ENCODE data around the gene CMPK2.

Gene CMPK2

DNA sequence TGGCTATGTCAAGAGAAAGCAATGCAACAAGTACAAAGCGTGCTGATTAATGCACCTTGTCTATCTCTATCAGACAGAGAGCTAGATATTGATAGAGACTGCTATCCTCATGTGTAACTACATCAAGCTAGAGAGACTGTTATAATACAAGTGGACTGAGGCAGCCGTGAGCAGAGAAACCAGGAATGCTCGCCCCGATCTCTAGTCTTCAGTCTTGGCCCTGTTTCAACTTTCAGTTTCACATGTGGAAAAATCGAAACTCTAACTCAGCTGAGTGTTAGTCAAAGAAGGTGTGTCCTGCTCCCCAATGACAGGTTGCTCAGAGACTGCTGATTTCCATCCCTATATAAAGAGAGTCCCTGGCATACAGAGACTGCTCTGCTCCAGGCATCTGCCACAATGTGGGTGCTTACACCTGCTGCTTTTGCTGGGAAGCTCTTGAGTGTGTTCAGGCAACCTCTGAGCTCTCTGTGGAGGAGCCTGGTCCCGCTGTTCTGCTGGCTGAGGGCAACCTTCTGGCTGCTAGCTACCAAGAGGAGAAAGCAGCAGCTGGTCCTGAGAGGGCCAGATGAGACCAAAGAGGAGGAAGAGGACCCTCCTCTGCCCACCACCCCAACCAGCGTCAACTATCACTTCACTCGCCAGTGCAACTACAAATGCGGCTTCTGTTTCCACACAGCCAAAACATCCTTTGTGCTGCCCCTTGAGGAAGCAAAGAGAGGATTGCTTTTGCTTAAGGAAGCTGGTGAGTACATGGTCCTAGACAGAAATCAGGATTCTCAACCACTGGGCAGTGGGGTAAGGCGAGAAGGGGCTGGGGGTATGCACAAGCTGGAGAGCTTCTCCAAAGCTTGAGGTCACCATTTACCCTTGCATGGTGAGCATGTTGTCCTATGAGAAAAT is 11.9 kb upstream of the CMPK2 start, which contains the start of gene RSAD2:
Gene RSAD2, plus strand, starts transcription at position 376 of the 903 bp plus-strand sequence. Its CDS starts 24 bp downstream, at position 400.
- Mint-ChIP-seq H3K4me1 (peaks cover 13% of the 10 kb centered on the region), H3K4me3 (peak within 1 kb of the TSS in 2 of 3 experiments; percentile 4 to 25), H3K27me3 (ENCODE audit: low read depth) (peaks cover 6% of the 10 kb centered on the region), H3K27ac (no peak within 1 kb of the TSS), H3K36me3 (ENCODE audit: low read depth) (no peaks in the 10 kb centered on the region), H3K9me3 (peaks cover 18% of the 10 kb centered on the region)
- TF ChIP-seq, protein P1, sequence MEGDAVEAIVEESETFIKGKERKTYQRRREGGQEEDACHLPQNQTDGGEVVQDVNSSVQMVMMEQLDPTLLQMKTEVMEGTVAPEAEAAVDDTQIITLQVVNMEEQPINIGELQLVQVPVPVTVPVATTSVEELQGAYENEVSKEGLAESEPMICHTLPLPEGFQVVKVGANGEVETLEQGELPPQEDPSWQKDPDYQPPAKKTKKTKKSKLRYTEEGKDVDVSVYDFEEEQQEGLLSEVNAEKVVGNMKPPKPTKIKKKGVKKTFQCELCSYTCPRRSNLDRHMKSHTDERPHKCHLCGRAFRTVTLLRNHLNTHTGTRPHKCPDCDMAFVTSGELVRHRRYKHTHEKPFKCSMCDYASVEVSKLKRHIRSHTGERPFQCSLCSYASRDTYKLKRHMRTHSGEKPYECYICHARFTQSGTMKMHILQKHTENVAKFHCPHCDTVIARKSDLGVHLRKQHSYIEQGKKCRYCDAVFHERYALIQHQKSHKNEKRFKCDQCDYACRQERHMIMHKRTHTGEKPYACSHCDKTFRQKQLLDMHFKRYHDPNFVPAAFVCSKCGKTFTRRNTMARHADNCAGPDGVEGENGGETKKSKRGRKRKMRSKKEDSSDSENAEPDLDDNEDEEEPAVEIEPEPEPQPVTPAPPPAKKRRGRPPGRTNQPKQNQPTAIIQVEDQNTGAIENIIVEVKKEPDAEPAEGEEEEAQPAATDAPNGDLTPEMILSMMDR (IDR thresholded peaks at IDR 0.05; ENCODE audit: unreplicated experiment in 3 of 3) = no peak

GRCh38 chr2:6876309-6876708 is 10.6 kb upstream of the CMPK2 start:
- H3K4me1 Mint-ChIP-seq = peaks cover 5% of the 10 kb centered on the region
- H3K36me3 Mint-ChIP-seq (ENCODE audit: low read depth) = no peaks in the 10 kb centered on the region
- H3K9me3 Mint-ChIP-seq = peaks cover 18% of the 10 kb centered on the region
- H3K4me3 Mint-ChIP-seq = no peak overlapping the region
- H3K27ac Mint-ChIP-seq = no peak overlapping the region
- H3K27me3 Mint-ChIP-seq (ENCODE audit: low read depth) = no peaks in the 10 kb centered on the region
- TF ChIP-seq, protein P1 (IDR thresholded peaks at IDR 0.05; ENCODE audit: unreplicated experiment in 3 of 3) = no peak

DNA sequence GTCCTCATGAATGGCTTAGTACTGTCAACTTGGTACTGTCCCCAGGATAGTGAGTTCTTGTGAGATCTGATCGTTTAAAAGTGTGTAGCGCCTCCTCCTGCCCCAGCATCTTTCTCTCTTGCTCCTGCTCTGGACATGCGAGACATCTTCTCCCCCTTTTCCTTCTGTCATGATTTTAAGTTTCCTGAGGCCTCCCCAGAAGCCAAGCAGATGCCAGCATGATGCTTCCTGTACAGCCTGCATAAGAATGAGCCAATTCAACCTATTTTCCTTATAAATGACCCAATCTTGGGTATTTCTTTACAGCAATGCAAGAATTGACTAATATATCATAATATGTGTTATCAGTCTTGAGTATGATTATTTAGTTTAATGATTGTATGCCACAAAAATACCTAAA is 8.3 kb upstream of the CMPK2 start:
- Mint-ChIP-seq H3K4me3 (no peak overlapping the region), H3K4me1 (no peaks in the 10 kb centered on the region), H3K9me3 (peaks cover 5% of the 10 kb centered on the region), H3K27me3 (ENCODE audit: low read depth) (no peaks in the 10 kb centered on the region), H3K36me3 (ENCODE audit: low read depth) (no peaks in the 10 kb centered on the region), H3K27ac (no peak overlapping the region)
- TF ChIP-seq, protein P1 (IDR thresholded peaks at IDR 0.05; ENCODE audit: unreplicated experiment in 3 of 3) = no peak

GRCh38 chr2:6872394-6872793 is 6.7 kb upstream of the CMPK2 start:
- Mint-ChIP-seq H3K9me3 (peaks cover 4% of the 10 kb centered on the region), H3K27ac (no peak overlapping the region), H3K4me1 (no peaks in the 10 kb centered on the region), H3K4me3 (no peak overlapping the region), H3K27me3 (ENCODE audit: low read depth) (no peaks in the 10 kb centered on the region), H3K36me3 (ENCODE audit: low read depth) (no peaks in the 10 kb centered on the region)
- TF ChIP-seq, protein P1 (IDR thresholded peaks at IDR 0.05; ENCODE audit: unreplicated experiment in 3 of 3) = no peak

DNA sequence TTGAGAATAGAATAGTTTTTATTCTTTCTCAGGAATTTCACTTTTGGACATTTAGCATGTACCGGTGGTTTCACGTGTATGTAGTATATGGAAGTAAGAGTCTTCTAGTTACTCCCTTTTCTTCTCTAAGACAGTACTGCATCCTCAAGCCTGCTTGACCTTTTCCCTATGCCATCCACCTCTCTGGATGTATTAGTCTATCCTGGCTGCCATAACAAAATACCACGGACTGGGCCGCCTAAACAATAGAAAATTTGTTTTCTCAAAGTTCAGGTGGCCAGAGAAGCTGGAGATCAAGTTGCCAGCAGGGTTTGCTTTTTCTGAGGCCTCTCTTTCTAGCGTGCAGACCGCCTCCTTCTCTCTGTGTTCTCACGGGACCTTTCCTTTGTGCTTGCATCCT is 1.3 kb upstream of the CMPK2 start:
- TF ChIP-seq, protein P1 (IDR thresholded peaks at IDR 0.05; ENCODE audit: unreplicated experiment in 3 of 3) = no peak
- peaks cover 14% of the 10 kb centered on the region for H3K4me1 Mint-ChIP-seq
- H3K9me3 Mint-ChIP-seq = peaks cover 4% of the 10 kb centered on the region
- H3K27me3 Mint-ChIP-seq (ENCODE audit: low read depth) = peaks cover 17% of the 10 kb centered on the region
- H3K4me3 Mint-ChIP-seq = peak overlapping the region; percentile 60 to 74 (median 65)
- no peaks in the 10 kb centered on the region for H3K36me3 Mint-ChIP-seq (ENCODE audit: low read depth)
- no peak overlapping the region for H3K27ac Mint-ChIP-seq
